Measurements from ENCODE around the gene EIF6. TPM values are rescaled to one million over a fixed set of nuclear protein-coding genes. Genes with fewer than 3 reads are reported as not detected.
A peak's percentile ranks its signal among the peaks of the same experiment; 100 is the strongest.

The EIF6 gene
- 100 to 1,000 TPM; 104 to 109 TPM for total RNA-seq

- Mint-ChIP-seq H3K36me3 (ENCODE audit: low read depth) (peaks cover 23% of the 10 kb centered on the region), H3K27ac (peak within 1 kb of the TSS; percentile 89), H3K27me3 (ENCODE audit: low read depth) (no peaks in the 10 kb centered on the region), H3K4me3 (peak within 1 kb of the TSS; percentile 85), H3K4me1 (ENCODE audit: low read depth) (peaks cover 34% of the 10 kb centered on the region), H3K9me3 (ENCODE audit: insufficient read depth) (no peaks in the 10 kb centered on the region)
- ATAC-seq = peak; percentile 87
- ChIA-PET CTCF (interaction anchor here (0.7 to 2.1 kb wide), 9 partner anchors 15 to 458 kb away, joined by 3 to 11 read pairs (median 3); no protein-coding TSS in a partner anchor), POLR2A (interaction anchor here (0.6 to 1.7 kb wide), 13 partner anchors 8 to 1035 kb away, joined by 3 to 8 read pairs (median 4); partner anchors contain the start of genes CEP250, SCAND1 and UQCC1)
- DNase-seq = peak; percentile 84
Measured at GRCh38 chr20:35284267-35284991, at the start of gene EIF6. EIF6 (minus strand) TSS chr20:35284772; CDS start chr20:35284487, 285 bp downstream.

GRCh38 chr20:35333606-35334005, 49.0 kb upstream of the EIF6 start:
- peaks cover 3% of the 10 kb centered on the region for H3K36me3 Mint-ChIP-seq (ENCODE audit: low read depth)
- H3K4me1 Mint-ChIP-seq (ENCODE audit: low read depth) = peaks cover 3% of the 10 kb centered on the region
- no peak overlapping the region for H3K4me3 Mint-ChIP-seq
- H3K9me3 Mint-ChIP-seq (ENCODE audit: insufficient read depth) = no peaks in the 10 kb centered on the region
- CTCF ChIA-PET = interaction anchor here (1.2 kb wide), 1 partner anchor 30 kb away, joined by 5 read pairs; no protein-coding TSS in a partner anchor
- no peak overlapping the region for H3K27ac Mint-ChIP-seq
- ATAC-seq = no peak
- POLR2A ChIA-PET = no interaction called here
- H3K27me3 Mint-ChIP-seq (ENCODE audit: low read depth) = no peaks in the 10 kb centered on the region
- DNase-seq = no peak

GRCh38 chr20:35332540-35333200, 48.1 kb upstream of the EIF6 start:
- CTCF ChIA-PET = interaction anchor here (1.3 kb wide), 1 partner anchor 28 kb away, joined by 4 read pairs; no protein-coding TSS in a partner anchor
- Mint-ChIP-seq H3K27me3 (ENCODE audit: low read depth) (no peaks in the 10 kb centered on the region), H3K9me3 (ENCODE audit: insufficient read depth) (no peaks in the 10 kb centered on the region), H3K27ac (no peak overlapping the region), H3K4me3 (no peak overlapping the region), H3K4me1 (ENCODE audit: low read depth) (peaks cover 3% of the 10 kb centered on the region), H3K36me3 (ENCODE audit: low read depth) (peaks cover 3% of the 10 kb centered on the region)
- ATAC-seq = no peak
- POLR2A ChIA-PET = interaction anchor here (0.6 kb wide), 1 partner anchor 98 kb away, joined by 3 read pairs; no protein-coding TSS in a partner anchor
- DNase-seq = no peak

GRCh38 chr20:35329435-35330139, 45.0 kb upstream of the EIF6 start:
- H3K27ac Mint-ChIP-seq = no peak overlapping the region
- no peaks in the 10 kb centered on the region for H3K9me3 Mint-ChIP-seq (ENCODE audit: insufficient read depth)
- DNase-seq (peak; percentile 60), ATAC-seq (peak; percentile 90)
- no peak overlapping the region for H3K4me3 Mint-ChIP-seq
- no peaks in the 10 kb centered on the region for H3K27me3 Mint-ChIP-seq (ENCODE audit: low read depth)
- ChIA-PET CTCF (interaction anchor here (0.6 to 3.1 kb wide), 20 partner anchors 9 to 183 kb away, joined by 3 to 73 read pairs (median 5); partner anchors contain the start of genes CEP250 and EDEM2), POLR2A (interaction anchor here (0.9 to 1.0 kb wide), 2 partner anchors 15 to 26 kb away, joined by 3 to 4 read pairs; no protein-coding TSS in a partner anchor)
- H3K36me3 Mint-ChIP-seq (ENCODE audit: low read depth) = peaks cover 3% of the 10 kb centered on the region
- peaks cover 3% of the 10 kb centered on the region for H3K4me1 Mint-ChIP-seq (ENCODE audit: low read depth)

- Mint-ChIP-seq H3K27ac (peak overlapping the region; percentile 35), H3K4me1 (ENCODE audit: low read depth) (peaks cover 3% of the 10 kb centered on the region), H3K9me3 (ENCODE audit: insufficient read depth) (no peaks in the 10 kb centered on the region), H3K36me3 (ENCODE audit: low read depth) (peaks cover 3% of the 10 kb centered on the region), H3K27me3 (ENCODE audit: low read depth) (no peaks in the 10 kb centered on the region), H3K4me3 (no peak overlapping the region)
- no peak for ATAC-seq
- DNase-seq = no peak
- ChIA-PET CTCF (interaction anchor here (0.9 to 3.1 kb wide), 13 partner anchors 8 to 182 kb away, joined by 3 to 73 read pairs (median 7); partner anchors contain the start of genes CEP250 and EDEM2), POLR2A (interaction anchor here (1.0 kb wide), 1 partner anchor 14 kb away, joined by 3 read pairs; no protein-coding TSS in a partner anchor)
Measured at GRCh38 chr20:35328689-35329088, 44.1 kb upstream of the EIF6 start.

- Mint-ChIP-seq H3K4me1 (ENCODE audit: low read depth) (peaks cover 3% of the 10 kb centered on the region), H3K4me3 (no peak overlapping the region), H3K27me3 (ENCODE audit: low read depth) (no peaks in the 10 kb centered on the region), H3K9me3 (ENCODE audit: insufficient read depth) (no peaks in the 10 kb centered on the region), H3K36me3 (ENCODE audit: low read depth) (peaks cover 3% of the 10 kb centered on the region), H3K27ac (peak overlapping the region; percentile 35)
- DNase-seq = no peak
- ChIA-PET CTCF (interaction anchor here (1.5 to 3.1 kb wide), 3 partner anchors 17 to 181 kb away, joined by 5 to 73 read pairs (median 12); partner anchors contain the start of gene EDEM2), POLR2A (no interaction called here)
- ATAC-seq = no peak
Measured at GRCh38 chr20:35328095-35328685, 43.6 kb upstream of the EIF6 start.

- ATAC-seq = no peak
- Mint-ChIP-seq H3K4me3 (no peak overlapping the region), H3K27me3 (ENCODE audit: low read depth) (no peaks in the 10 kb centered on the region), H3K9me3 (ENCODE audit: insufficient read depth) (no peaks in the 10 kb centered on the region), H3K36me3 (ENCODE audit: low read depth) (peaks cover 3% of the 10 kb centered on the region), H3K27ac (no peak overlapping the region), H3K4me1 (ENCODE audit: low read depth) (peaks cover 3% of the 10 kb centered on the region)
- no peak for DNase-seq
- POLR2A ChIA-PET = no interaction called here
- CTCF ChIA-PET = interaction anchor here (0.8 kb wide), 1 partner anchor 182 kb away, joined by 4 read pairs; no protein-coding TSS in a partner anchor
Measured at GRCh38 chr20:35327074-35327976, 42.8 kb upstream of the EIF6 start.

GRCh38 chr20:35326740-35327073, 42.1 kb upstream of the EIF6 start:
- H3K4me1 Mint-ChIP-seq (ENCODE audit: low read depth) = peaks cover 3% of the 10 kb centered on the region
- no peak overlapping the region for H3K4me3 Mint-ChIP-seq
- CTCF ChIA-PET = no interaction called here
- DNase-seq (no peak), ATAC-seq (no peak)
- no peaks in the 10 kb centered on the region for H3K9me3 Mint-ChIP-seq (ENCODE audit: insufficient read depth)
- POLR2A ChIA-PET = no interaction called here
- peaks cover 3% of the 10 kb centered on the region for H3K36me3 Mint-ChIP-seq (ENCODE audit: low read depth)
- H3K27me3 Mint-ChIP-seq (ENCODE audit: low read depth) = no peaks in the 10 kb centered on the region
- H3K27ac Mint-ChIP-seq = no peak overlapping the region

- no peak for ATAC-seq
- ChIA-PET CTCF (interaction anchor here (1.0 kb wide), 1 partner anchor 22 kb away, joined by 3 read pairs; no protein-coding TSS in a partner anchor), POLR2A (no interaction called here)
- Mint-ChIP-seq H3K4me3 (no peak overlapping the region), H3K36me3 (ENCODE audit: low read depth) (peaks cover 3% of the 10 kb centered on the region), H3K9me3 (ENCODE audit: insufficient read depth) (no peaks in the 10 kb centered on the region), H3K27ac (no peak overlapping the region), H3K4me1 (ENCODE audit: low read depth) (peaks cover 3% of the 10 kb centered on the region), H3K27me3 (ENCODE audit: low read depth) (no peaks in the 10 kb centered on the region)
- DNase-seq = no peak
Measured at GRCh38 chr20:35326021-35326739, 41.6 kb upstream of the EIF6 start.

GRCh38 chr20:35325401-35325800, 40.8 kb upstream of the EIF6 start:
- CTCF ChIA-PET = interaction anchor here (1.0 kb wide), 1 partner anchor 22 kb away, joined by 3 read pairs; no protein-coding TSS in a partner anchor
- POLR2A ChIA-PET = no interaction called here
- no peak for ATAC-seq

More at GRCh38 chr20:35325401-35325800, 40.8 kb upstream of the EIF6 start:
- no peak overlapping the region for H3K27ac Mint-ChIP-seq
- DNase-seq = no peak
- H3K27me3 Mint-ChIP-seq (ENCODE audit: low read depth) = no peaks in the 10 kb centered on the region
- peaks cover 3% of the 10 kb centered on the region for H3K4me1 Mint-ChIP-seq (ENCODE audit: low read depth)
- peaks cover 6% of the 10 kb centered on the region for H3K36me3 Mint-ChIP-seq (ENCODE audit: low read depth)
- H3K9me3 Mint-ChIP-seq (ENCODE audit: insufficient read depth) = no peaks in the 10 kb centered on the region
- H3K4me3 Mint-ChIP-seq = no peak overlapping the region

Measured in activated CD8-positive, alpha-beta T cell treated with anti-CD3 and anti-CD28 coated beads, Interleukin-2, amount 10 ng/mL, durations not matched to agents 7 days and 5 days (primary cell).